HG03558 (cell line): Measurements from ENCODE around the gene IPMK.
A peak's percentile ranks its signal among the peaks of the same experiment; 100 is the strongest.
"Not testable (repeated sequence)": the region's sequence is repeated elsewhere in the genome, so short reads cannot be mapped to it uniquely, and the experiment has no call there.

Experiments used
- ATAC-seq: cut with Tn5 transposase; IDR thresholded peaks from one replicate; pipeline ENCODE4 v1.9.1; 2021; ENCODE audit warnings: moderate number of reproducible peaks; ENCODE audit not compliant: unreplicated experiment; ENCODE audit errors: extremely low read depth

IPMK gene

GRCh38 chr10:58237014-58237834 is 30.5 kb downstream of the IPMK start:
- no peak for ATAC-seq

- ATAC-seq = not testable (repeated sequence)
Observed at GRCh38 chr10:58229856-58230255, 37.8 kb downstream of the IPMK start.

GRCh38 chr10:58225654-58226053 is 42.0 kb downstream of the IPMK start:
- no peak for ATAC-seq

- ATAC-seq = no peak
Observed at GRCh38 chr10:58220769-58221451, 46.8 kb downstream of the IPMK start.

- no peak for ATAC-seq
Observed at GRCh38 chr10:58219875-58220274, 47.8 kb downstream of the IPMK start.

- ATAC-seq = no peak
Observed at GRCh38 chr10:58217612-58218011, 50.1 kb downstream of the IPMK start.

- no peak for ATAC-seq
Observed at GRCh38 chr10:58212622-58213021, 55.1 kb downstream of the IPMK start.

GRCh38 chr10:58210160-58210559 is 57.5 kb downstream of the IPMK start:
- no peak for ATAC-seq

GRCh38 chr10:58209669-58210068 is 58.0 kb downstream of the IPMK start:
- no peak for ATAC-seq

- ATAC-seq = no peak
Observed at GRCh38 chr10:58206251-58206650, 61.4 kb downstream of the IPMK start.

GRCh38 chr10:58201704-58202103 is 66.0 kb downstream of the IPMK start:
- peak; percentile 72 for ATAC-seq

GRCh38 chr10:58189269-58189668 is 78.4 kb downstream of the IPMK start:
- ATAC-seq = no peak

- no peak for ATAC-seq
Observed at GRCh38 chr10:58184120-58184670, 83.5 kb downstream of the IPMK start.

GRCh38 chr10:58180666-58181065 is 87.0 kb downstream of the IPMK start:
- ATAC-seq = no peak

GRCh38 chr10:58179238-58179637 is 88.5 kb downstream of the IPMK start:
- ATAC-seq = no peak

GRCh38 chr10:58178811-58179210 is 88.9 kb downstream of the IPMK start:
- no peak for ATAC-seq

- ATAC-seq = no peak
Observed at GRCh38 chr10:58177362-58177947, 90.2 kb downstream of the IPMK start.

- no peak for ATAC-seq
Observed at GRCh38 chr10:58175990-58176900, 91.4 kb downstream of the IPMK start.

GRCh38 chr10:58174831-58175230 is 92.9 kb downstream of the IPMK start:
- no peak for ATAC-seq

- ATAC-seq = no peak
Observed at GRCh38 chr10:58173391-58173790, 94.3 kb downstream of the IPMK start.
